HepG2 (cell line): Measurements from ENCODE around the gene C1QL4. TPM values are rescaled to one million over a fixed set of nuclear protein-coding genes. Genes with fewer than 3 reads are reported as not detected.

Source experiments
- AFF4 ChIP-seq: sonication (generic); formaldehyde crosslinking; IDR thresholded peaks from 2 replicates; pipeline ENCODE4 v1.4.0; 2020; ENCODE audit warnings: missing genetic modification reagents
- ARHGAP35 ChIP-seq: sonication (generic); formaldehyde crosslinking; IDR thresholded peaks from 2 replicates; pipeline ENCODE4 v1.9.0; 2022; ENCODE audit warnings: mild to moderate bottlenecking, inconsistent platforms, moderate library complexity, missing genetic modification reagents, borderline replicate concordance
- ARNT ChIP-seq: fragments of 450-650 bp; IDR thresholded peaks from 2 replicates; pipeline ENCODE4 v1.6.1; 2017
- ATF7 ChIP-seq, 2 experiments: fragments of 450-650 bp in 1 of 2; sonication (generic) in 1 of 2; formaldehyde crosslinking in 1 of 2; IDR thresholded peaks; 2 replicates each; pipeline versions ENCODE4 v1.4.0 to v1.6.1; 2016 to 2020; ENCODE audit warnings: antibody characterized with exemption in 1 of 2, mild to moderate bottlenecking in 1 of 2, missing genetic modification reagents in 1 of 2
- CBX2 ChIP-seq, 2 experiments: fragments of 200-600 bp in 1 of 2; sonication (generic); formaldehyde crosslinking in 1 of 2; IDR thresholded peaks; 2 replicates each; pipeline versions ENCODE4 v1.7.0 to v1.8.1; 2018 to 2022; ENCODE audit warnings: low read depth in 2 of 2, low read length in 1 of 2, mild to moderate bottlenecking in 1 of 2, missing genetic modification reagents in 1 of 2
- CBX5 ChIP-seq: sonication (generic); formaldehyde crosslinking; IDR thresholded peaks from 2 replicates; pipeline ENCODE4 v1.4.0; 2020; ENCODE audit warnings: missing genetic modification reagents, borderline replicate concordance
- KDM4B ChIP-seq: sonication (generic); formaldehyde crosslinking; IDR thresholded peaks from 2 replicates; pipeline ENCODE4 v1.4.0; 2020; ENCODE audit warnings: missing genetic modification reagents
- MAFF ChIP-seq: IDR thresholded peaks from 2 replicates; pipeline ENCODE4 v1.6.1; 2011; ENCODE audit warnings: low read depth, low read length, improper control_type of control experiment
- MAZ ChIP-seq, 2 experiments: sonication (generic) in 1 of 2; formaldehyde crosslinking in 1 of 2; IDR thresholded peaks; 2 replicates each; pipeline versions ENCODE4 v1.5.0 to v1.6.1; 2012 to 2020; ENCODE audit warnings: low read depth in 2 of 2, mild to moderate bottlenecking in 2 of 2, borderline replicate concordance in 1 of 2, improper control_type of control experiment in 1 of 2, low read length in 1 of 2, missing genetic modification reagents in 1 of 2, moderate library complexity in 1 of 2
- NFKB2 ChIP-seq: sonication (generic); formaldehyde crosslinking; IDR thresholded peaks from 2 replicates; pipeline ENCODE4 v1.4.0; 2020; ENCODE audit warnings: missing genetic modification reagents, borderline replicate concordance
- REPIN1 ChIP-seq: sonication (generic); formaldehyde crosslinking; IDR thresholded peaks from 2 replicates; pipeline ENCODE4 v1.8.0; 2022; ENCODE audit warnings: missing genetic modification reagents, low read depth, mild to moderate bottlenecking, borderline replicate concordance
- SIX4 ChIP-seq: sonication (generic); formaldehyde crosslinking; IDR thresholded peaks from 2 replicates; pipeline ENCODE4 v1.4.0; 2020; ENCODE audit warnings: missing genetic modification reagents
- SNRNP70 ChIP-seq: fragments of 200-400 bp; formaldehyde crosslinking; IDR thresholded peaks from 2 replicates; pipeline ENCODE4 v1.6.1; 2017; ENCODE audit warnings: mild to moderate bottlenecking, low read depth, low read length, moderate library complexity
- U2AF2 ChIP-seq: fragments of 200-400 bp; formaldehyde crosslinking; IDR thresholded peaks from 2 replicates; pipeline ENCODE4 v1.6.1; 2017; ENCODE audit warnings: low read depth, mild to moderate bottlenecking, low read length
- ZNF143 ChIP-seq: sonication (generic); formaldehyde crosslinking; IDR thresholded peaks from 2 replicates; pipeline ENCODE4 v1.4.0; 2020; ENCODE audit warnings: missing genetic modification reagents
- ZNF20 ChIP-seq: sonication (generic); formaldehyde crosslinking; IDR thresholded peaks from 2 replicates; pipeline ENCODE4 v1.4.0; 2020; ENCODE audit warnings: mild to moderate bottlenecking, moderate library complexity, missing genetic modification reagents
- ZNF414 ChIP-seq: sonication (generic); formaldehyde crosslinking; IDR thresholded peaks from 2 replicates; pipeline ENCODE4 v1.5.0; 2020; ENCODE audit warnings: missing genetic modification reagents
- ZNF546 ChIP-seq: sonication (generic); formaldehyde crosslinking; conservative IDR thresholded peaks from 2 replicates; pipeline ENCODE4 v1.8.1; 2023; ENCODE audit warnings: mild to moderate bottlenecking, missing genetic modification reagents
- ZNF576 ChIP-seq: sonication (generic); formaldehyde crosslinking; IDR thresholded peaks from 2 replicates; pipeline ENCODE4 v1.4.0; 2020; ENCODE audit warnings: mild to moderate bottlenecking, missing genetic modification reagents
- ZNF850 ChIP-seq: sonication (generic); formaldehyde crosslinking; conservative IDR thresholded peaks from 2 replicates; pipeline ENCODE4 v1.9.0; 2021; ENCODE audit warnings: mild to moderate bottlenecking, missing genetic modification reagents
- ZNF878 ChIP-seq: sonication (generic); formaldehyde crosslinking; IDR thresholded peaks from 2 replicates; pipeline ENCODE4 v1.8.1; 2023; ENCODE audit warnings: mild to moderate bottlenecking, missing genetic modification reagents, moderate library complexity
- polyA plus RNA-seq, 8 experiments: library from polyadenylated mRNA; depleted of rRNA in 3 of 8; stranded (reverse) in 7 of 8; unstranded in 1 of 8; fragments of >200 nt; fragmentation: Illumina TruSeq in 4 of 8; extraction: Trizol in 4 of 8; gene quantifications; 2 replicates each; pipeline versions ENCODE4 v1.2.1 to v1.2.3, GENCODE V29; 2011 to 2016; ENCODE audit warnings: low read depth in 4 of 8, missing spikeins in 1 of 8, mixed read lengths in 1 of 8; ENCODE audit not compliant: insufficient read depth in 1 of 8
- total RNA-seq, 5 experiments: library from RNA; depleted of rRNA; stranded (reverse); fragments of >200 nt; fragmentation: Illumina TruSeq; extraction: Trizol; gene quantifications; 2 replicates each; pipeline ENCODE4 v1.2.3, GENCODE V29; 2016; ENCODE audit warnings: low read depth in 1 of 5

Gene C1QL4
- total and polyA plus RNA-seq, 2 of the 13 experiments (the other 11 are each of a cell fraction or from before 2014, with no cell fraction given): 0.03 TPM; not detected in 1

GRCh38 chr12:49347311-49348193, 10.6 kb upstream of the C1QL4 start (continued):
- TF ChIP-seq ZNF878 (peak; percentile 72), MAZ (IDR thresholded peaks at IDR 0.05; ENCODE audit: borderline replicate concordance, low read depth, low read length) (peak; percentile 89), MAZ (CRISPR knock-in tag; IDR thresholded peaks at IDR 0.05; ENCODE audit: low read depth) (peak; percentile 96), ARHGAP35 (peak; percentile 53; the same call in 1 of the 2 replicates), REPIN1 (CRISPR knock-in tag) (peak; percentile 97), SIX4 (peak; percentile 89), AFF4 (CRISPR knock-in tag) (no peak; the same call in 1 of the 2 replicates), ATF7 (IDR thresholded peaks at IDR 0.05) (no peak), ATF7 (CRISPR knock-in tag; IDR thresholded peaks at IDR 0.05) (0 out of 2 replicates have a peak, but pooled peaks have one; percentile 64), SNRNP70 (no peak), CBX2 (IDR thresholded peaks at IDR 0.05; ENCODE audit: low read depth, low read length) (no peak), CBX2 (CRISPR knock-in tag; IDR thresholded peaks at IDR 0.05; ENCODE audit: low read depth) (no peak), ZNF850 (0 out of 2 replicates have a peak, but pooled peaks have one; percentile 60), ZNF20 (CRISPR knock-in tag) (no peak), ZNF143 (CRISPR knock-in tag) (peak; percentile 55), NFKB2 (peak; percentile 55; the same call in 1 of the 2 replicates), ZNF576 (no peak; the same call in 1 of the 2 replicates), ARNT (no peak), U2AF2 (no peak), ZNF546 (CRISPR knock-in tag) (no peak), KDM4B (CRISPR knock-in tag) (peak; percentile 83; the same call in 1 of the 2 replicates), ZNF414 (peak; percentile 80; the same call in 1 of the 2 replicates), MAFF (no peak), CBX5 (CRISPR knock-in tag) (peak; percentile 77; the same call in 1 of the 2 replicates)
